ENCODE data around the gene NEK3.
"Not testable (repeated sequence)": the region's sequence is repeated elsewhere in the genome, so short reads cannot be mapped to it uniquely, and the experiment has no call there.

DNA sequence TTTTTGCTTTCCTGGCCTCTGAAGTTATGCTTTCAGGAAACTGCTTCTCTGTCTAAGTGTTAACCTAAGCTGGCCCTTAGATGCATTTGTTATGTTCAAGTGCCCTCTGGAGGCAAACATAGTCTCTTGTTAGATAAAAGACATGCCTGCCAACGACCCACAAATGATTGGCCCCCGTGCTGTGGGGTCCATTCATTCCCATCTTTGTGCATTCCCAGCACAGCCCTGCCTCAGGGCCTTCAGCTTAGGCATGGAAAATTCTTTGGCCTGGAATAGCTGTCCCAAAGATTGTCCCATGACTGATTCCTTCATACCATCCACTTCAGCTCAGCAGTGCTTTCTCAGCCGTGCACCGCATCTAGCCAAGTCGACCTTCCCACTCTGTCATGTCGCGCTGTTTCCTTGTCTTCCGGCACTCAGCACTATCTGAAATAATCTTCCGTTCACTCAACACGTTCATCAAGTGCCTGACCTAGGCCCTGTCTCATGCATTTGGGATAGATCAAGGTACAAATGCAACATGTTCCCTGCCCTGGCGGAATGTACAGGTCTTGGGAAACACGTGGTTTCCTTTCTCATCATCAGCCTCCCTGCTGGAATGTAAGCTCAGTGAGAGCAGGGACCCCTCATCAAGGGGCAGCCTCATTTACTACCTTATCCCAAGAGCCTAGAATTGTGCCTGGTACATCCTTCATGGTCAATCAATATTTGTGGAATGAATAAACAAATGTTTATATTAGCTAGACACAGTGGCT, 42.2 kb upstream of the NEK3 start:
- TF ChIP-seq, protein P1, sequence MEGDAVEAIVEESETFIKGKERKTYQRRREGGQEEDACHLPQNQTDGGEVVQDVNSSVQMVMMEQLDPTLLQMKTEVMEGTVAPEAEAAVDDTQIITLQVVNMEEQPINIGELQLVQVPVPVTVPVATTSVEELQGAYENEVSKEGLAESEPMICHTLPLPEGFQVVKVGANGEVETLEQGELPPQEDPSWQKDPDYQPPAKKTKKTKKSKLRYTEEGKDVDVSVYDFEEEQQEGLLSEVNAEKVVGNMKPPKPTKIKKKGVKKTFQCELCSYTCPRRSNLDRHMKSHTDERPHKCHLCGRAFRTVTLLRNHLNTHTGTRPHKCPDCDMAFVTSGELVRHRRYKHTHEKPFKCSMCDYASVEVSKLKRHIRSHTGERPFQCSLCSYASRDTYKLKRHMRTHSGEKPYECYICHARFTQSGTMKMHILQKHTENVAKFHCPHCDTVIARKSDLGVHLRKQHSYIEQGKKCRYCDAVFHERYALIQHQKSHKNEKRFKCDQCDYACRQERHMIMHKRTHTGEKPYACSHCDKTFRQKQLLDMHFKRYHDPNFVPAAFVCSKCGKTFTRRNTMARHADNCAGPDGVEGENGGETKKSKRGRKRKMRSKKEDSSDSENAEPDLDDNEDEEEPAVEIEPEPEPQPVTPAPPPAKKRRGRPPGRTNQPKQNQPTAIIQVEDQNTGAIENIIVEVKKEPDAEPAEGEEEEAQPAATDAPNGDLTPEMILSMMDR (IDR thresholded peaks at IDR 0.05) = not testable (repeated sequence)
- TF ChIP-seq POLR2A, POLR2AphosphoS5, EP300 (IDR thresholded peaks at IDR 0.05): not testable (repeated sequence)

Measured in sigmoid colon (tissue), 4 donors.